T-helper 2 cell (primary cell): ENCODE results near the gene STK39.

Experiments
- DNase-seq, 5 experiments: peaks; one replicate each; pipeline versions ENCODE4 v3.0.0 to v3.0.0-alpha.2; 2012 to 2022

Gene STK39

DNA sequence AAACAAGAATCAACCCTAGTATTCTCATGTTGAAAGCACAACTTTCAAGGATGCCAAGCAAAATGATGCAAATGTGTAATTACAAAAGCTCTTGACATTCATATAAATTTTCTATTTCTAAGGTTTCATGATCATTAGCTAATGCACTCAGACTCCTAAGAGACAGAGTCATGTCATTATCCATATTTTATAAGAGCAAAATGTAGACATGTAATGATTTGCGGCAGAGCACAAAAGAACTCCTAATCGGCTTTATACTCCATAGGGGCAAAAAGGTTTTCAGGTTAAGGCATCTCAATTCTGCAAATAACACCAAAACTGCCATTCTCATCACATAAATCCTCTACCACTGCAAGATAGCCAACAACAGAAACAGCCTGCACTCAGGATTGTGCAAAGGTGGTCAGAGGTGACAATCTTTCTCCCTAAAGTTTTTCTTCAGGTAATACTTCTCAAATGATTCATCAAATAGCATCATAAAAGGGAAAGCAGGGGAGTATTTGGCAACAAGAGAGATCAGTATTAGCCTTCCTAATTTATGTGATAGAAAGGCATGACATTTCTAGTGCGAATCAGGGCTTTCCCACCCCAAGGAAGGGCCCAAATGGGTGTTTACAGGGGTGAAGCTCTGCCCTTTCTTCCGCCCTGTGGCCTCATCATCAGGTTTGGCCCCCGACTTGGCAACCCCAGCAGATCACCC lies 64.7 kb downstream of the STK39 start:
- no peak for DNase-seq

DNA sequence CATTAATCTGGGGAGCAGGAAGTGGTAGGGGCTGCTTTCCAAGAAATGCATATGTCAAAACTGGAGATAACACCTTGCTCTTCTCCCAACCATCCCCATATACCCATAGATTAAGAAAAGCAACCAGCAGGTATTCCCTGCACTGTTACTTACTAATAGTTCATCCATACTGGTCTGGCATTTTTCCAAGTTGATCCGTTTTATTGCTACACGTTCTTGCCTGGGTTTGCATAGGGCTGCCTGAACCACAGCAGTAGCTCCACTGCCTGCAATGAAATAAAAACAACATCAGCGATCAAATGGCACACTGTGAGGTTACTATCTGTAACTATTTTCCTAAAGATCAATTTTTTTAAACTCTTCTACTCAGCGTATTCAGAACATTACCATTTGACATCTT lies 65.6 kb downstream of the STK39 start:
- DNase-seq, result no peak

DNA sequence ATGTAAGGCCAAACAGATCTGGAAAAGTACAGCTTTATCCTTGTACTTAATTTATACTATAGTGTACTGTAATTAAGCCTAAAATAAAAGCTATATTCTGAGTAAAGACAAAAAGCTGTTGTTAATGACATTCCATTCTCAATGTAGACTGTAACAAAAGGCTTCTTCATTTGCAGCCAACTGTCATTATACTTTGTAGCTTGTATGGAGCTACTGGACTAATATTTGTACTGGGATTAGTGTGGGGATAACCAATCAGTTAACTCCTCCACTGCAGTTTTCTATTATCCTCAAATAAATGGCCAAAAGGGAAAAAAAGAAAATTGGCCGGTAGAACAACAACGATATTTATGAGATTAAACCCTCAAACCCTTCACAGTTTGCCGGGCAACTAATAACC lies 66.5 kb downstream of the STK39 start:
- DNase-seq, result no peak

DNA sequence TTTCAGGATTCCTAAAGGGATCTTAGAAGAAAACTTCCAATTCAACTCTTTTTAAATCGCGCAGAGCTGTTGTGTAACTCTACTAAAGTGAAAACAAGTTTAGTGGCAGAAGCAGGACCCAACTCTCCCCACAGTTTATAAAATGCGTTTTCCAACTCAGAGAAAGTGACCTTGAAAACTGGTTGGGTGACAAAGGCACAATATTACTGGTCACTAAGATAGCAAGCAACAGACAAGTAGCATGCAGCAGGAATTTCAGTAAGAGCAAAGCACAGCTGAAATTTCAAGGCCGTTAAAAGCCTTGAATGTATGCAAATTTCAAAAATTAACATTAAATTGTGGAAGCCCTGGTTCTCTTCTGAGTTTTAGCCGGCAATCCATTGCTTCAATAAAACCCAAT lies 66.9 kb downstream of the STK39 start:
- no peak for DNase-seq

DNA sequence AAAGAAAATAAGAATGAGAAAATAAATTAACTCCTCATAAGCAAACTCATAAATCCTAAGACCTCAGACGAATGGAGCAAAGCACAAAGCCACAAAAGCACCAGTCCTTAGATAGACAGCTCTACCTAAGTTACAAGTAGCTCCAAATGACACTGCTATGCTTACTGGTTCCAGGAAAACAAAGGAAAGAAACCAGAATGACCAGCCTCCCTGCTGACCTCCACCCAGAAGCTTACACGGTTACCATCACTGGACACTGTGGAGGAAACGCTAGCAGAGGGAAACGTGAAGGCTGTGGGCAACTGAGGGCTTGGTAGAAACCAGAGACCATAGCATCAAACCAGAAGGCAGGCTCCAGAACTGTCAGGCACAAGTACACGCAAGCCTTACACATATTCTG lies 67.8 kb downstream of the STK39 start:
- no peak for DNase-seq

DNA sequence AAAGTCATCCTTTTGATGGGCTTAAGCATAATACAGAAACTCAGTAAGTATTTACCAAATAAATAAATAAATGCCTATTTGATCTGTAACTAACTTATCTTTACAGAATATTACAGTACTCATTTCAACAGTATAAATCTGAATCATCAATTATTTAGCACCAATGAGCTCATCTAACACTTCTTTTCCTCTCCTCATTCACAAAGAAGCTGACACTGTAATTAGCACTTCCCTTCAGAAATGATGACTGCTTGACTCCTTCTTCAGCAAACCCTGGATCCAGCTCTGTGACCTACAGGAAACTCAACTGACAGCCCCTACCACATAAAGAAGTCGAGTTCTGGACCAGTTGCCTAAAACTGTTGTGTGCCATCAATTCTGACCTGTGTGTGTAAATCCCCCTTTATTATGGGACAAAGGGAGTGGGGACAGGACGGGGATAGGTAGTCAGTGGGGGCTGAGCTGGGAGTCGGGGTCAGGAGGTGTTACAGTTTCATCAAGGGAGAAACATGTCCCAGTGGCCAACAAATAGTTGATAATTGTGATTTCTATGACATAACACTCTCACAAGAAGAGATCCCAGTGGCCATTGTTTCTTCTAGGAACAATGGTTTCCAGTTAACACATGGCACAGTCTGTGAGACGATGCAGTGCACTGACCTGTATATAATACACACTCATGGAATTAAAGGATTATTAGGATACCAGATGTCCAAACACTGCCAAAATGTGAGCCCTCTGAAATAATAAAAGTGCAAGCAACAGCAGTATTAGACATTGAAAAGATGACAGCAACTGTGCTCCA lies 68.7 kb downstream of the STK39 start:
- peak in 1 of 5 experiments; percentile 52 for DNase-seq

DNA sequence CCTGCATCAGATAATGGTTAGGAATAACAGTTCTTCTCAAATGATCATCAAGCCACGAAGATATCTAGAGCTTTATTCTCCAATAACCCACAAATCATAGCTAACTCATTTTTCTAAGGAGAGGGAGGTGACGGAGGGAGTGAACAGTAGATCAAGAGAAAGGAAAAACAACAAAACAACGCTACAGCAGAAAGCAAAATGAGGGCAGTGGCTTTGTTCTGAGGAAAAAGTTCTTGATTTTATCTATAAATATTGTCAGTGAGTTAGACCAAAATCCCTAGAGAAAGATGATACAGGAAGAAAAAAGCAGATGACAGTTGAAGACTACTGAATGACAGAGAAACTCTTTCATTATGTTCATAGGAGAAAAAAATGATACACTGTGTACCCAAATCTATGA lies 71.0 kb downstream of the STK39 start:
- DNase-seq, result peak in 1 of 5 experiments; percentile 61

DNA sequence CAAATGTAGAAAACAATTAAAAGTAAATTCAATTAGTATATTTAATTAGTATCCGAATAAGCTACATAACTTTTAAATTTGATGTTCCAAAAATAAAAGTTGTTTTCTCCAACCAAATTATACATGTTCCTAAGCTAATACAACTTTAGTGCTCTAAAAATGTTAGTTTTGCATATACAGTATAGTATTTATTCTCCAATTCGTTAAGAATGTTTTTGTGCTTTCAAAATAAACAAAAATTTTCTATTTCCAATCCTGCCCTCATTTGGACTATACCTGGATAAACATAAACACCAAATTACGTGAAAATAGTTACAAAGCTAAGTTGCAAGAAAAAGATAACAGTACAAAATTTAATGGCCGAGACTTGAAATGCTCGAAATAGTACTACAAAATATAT lies 71.9 kb downstream of the STK39 start:
- DNase-seq, result no peak

DNA sequence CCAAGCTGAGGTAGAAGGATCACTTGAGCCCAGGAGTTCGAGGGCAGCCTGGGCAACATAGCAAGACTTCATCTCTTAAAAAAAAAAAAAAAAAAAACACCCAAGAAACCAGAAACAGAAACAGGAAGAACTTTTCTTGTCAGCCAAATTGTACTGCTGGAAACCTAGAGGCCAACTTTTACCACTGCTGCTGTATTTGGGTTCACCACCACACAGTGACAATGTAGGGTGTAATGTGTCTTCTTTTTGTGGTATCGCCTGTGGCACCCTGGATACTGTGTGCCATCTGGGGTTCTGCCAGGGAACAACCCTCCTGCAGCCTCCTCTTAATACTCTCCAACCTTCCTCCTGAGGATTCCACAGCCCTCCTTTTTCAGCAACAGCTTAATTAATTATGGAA lies 72.6 kb downstream of the STK39 start:
- peak in 2 of 5 experiments; percentile 46 to 92 for DNase-seq

DNA sequence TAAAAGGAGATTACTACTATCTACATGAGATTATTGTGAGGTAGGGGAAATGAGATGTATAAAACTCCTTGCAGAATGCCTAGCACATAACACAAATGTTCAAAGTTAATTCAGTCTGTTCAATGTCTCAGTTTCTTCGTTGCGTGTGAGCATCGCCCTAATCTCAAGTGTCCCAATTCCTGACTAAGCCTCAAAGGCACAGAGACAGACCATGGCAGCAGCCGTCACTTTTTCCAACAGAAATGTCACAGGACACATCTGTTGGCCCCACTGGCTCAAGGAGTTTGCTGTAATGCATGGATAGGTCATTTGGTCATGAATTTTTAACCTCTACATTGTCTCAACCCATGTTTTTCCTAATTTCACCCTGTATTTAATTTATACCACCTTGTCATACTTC lies 75.3 kb downstream of the STK39 start:
- DNase-seq, result no peak

DNA sequence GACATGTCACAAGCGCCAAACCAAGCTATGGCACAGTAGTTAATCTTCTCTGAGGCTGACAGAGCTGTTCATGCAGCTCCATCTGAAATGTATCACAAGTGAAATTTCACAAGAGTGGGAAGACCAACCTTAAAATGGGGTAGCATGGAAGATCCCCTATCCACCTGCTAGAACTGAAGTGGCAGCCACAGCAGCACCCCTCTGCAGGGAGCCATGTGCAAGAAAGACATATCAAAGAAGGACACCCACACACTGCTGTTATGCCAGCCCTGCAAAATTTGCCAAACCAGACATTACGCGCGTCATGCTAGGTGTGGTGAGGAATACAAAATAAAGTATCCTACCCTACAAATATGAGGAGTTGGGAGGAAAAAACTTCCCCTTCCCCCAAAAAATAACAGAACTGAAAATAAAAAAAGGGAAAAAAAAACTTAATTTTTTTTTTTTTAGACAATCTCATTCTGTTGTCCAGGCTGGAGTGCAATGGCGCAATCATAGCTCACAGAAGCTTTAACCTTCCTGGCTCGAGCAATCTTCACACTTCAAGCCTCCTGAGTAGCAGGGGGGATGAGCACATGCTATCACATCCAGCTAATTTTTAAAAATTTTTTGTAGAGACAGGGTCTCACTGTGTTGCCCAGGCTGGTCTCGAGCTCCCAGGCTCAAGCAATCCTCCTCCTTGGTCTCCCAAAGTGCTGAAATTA lies 76.2 kb downstream of the STK39 start:
- DNase-seq, result no peak

DNA sequence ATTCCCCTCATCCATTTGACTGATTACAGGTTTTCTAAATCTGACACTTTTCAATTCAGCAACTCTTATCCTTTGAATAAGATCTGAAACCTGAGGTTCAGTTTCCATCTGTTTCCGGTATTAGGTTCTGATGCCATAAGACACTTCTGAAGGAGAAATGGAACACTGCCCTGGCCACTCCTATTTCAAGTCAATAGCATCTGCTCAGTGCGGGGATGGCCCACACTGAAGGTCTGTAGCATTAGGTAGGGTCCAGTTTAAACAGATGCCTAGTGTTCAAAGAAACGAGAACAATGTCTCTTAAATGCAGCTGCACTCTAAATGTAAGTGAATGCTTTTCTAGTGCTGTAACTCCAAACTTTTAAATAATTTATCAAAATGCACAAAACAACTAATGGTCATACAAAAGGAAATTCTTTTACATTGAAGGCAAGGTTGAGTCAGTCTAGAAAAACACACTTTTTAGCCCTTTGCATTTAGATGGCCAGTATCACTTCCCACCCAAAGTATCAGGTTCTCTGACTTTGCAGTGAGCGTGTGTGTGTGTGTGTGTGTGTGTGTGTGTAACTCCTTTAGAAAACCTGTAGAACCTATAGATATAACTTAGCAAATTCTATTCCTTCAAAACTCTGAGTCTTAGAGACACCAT lies 78.2 kb downstream of the STK39 start:
- peak in 1 of 5 experiments; percentile 24 for DNase-seq

DNA sequence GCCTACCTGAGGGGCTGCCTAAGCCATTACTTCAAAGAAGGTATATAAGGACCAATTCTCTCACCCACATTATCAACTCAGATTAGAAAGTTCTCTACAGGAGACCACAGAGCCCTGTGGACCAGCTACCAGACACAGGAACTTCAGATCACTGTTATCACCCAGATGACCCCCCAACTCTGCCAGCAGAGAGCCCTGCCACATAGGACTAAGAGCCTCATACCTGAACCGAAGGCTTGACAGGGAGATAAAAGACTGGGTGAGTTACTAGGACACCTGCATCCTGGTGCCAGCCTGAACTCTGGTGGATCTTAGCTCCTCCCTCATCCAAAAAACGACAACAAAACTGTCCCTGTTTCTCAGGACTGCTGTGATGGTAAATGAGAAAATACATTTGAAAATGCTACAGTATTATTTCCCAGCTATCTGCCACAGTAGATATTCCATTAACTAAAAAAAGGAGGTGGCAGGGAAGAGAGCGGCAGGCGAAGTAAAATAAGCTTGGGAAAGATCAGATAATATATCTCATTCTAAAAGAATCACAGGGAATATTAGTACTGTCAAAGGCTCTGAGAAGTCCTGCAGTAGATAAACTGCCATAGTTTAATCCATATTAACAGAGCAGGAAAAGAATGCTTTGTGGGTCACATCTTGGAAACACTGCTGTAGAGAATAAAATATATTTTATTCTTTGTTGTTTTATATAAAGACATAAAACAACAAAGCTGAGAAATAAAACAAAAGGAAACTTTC lies 79.7 kb downstream of the STK39 start:
- no peak for DNase-seq

DNA sequence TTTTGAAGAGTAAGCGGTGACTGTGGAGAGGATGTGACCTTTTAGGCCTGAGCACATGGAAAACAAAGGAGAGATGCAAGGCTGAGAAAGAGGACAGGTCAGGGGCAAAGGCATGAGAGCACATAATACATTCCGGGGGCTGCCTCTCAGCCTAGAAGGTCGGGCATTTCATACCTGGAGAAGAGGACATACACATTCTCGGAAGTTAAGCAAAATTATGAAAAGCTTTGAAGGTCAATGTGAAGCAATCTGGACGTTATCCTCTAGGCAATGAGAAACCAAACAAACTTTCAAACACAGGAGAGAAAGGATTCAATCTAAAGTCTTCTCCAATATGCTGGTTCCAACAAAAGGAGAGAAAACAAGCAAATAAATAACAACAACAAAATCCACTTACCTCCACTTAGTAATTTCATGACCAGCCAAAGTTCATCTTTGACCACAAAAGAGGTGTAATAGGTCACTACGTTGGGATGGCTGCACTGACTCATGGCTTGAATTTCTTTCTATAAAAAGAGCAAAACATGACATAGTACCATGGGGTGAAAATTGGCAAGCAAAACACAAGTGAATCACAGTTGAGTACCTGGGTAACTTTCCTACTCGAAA lies 80.4 kb downstream of the STK39 start:
- DNase-seq, result peak in 1 of 5 experiments; percentile 33

DNA sequence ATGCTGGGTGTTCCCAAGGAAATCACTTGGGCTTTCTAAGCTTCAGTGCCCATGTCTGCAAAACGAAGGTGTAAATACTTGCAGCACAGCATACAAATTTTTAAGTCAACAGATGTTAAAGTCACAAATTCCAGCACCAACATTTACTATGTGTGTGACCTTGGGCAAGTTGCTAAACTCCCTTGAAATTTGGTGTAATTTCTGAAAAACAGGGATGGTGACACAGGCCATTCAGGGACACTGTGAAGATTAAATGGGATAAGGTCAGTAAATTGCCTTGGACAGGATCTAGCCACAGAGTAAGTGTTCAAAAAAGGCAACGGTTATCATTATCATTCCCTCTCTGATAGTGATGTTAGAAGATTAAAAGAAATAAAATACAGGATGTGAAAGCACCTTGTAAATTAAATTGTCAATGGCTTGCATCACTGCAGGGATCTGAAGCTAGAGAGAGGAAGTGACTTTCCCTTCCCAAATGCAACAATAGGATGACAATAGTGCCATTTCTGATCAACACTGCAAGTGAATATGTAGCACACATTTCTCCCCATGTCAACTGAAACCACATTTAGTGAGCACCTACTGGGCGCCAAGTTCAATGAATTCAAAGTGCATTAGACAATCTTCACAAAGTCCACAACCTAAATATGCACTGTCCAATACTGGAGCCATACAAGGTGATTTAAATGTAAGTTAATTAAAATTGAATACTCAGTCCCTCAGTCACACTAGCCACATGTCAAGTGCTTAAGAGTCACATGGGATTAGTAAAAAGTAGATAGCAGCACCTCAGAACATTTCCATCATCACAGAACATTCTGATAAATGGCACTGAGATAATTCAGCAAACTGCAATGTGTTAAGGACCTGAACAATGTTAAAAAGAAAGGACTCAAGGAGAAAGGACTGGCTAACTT lies 81.2 kb downstream of the STK39 start:
- no peak for DNase-seq

DNA sequence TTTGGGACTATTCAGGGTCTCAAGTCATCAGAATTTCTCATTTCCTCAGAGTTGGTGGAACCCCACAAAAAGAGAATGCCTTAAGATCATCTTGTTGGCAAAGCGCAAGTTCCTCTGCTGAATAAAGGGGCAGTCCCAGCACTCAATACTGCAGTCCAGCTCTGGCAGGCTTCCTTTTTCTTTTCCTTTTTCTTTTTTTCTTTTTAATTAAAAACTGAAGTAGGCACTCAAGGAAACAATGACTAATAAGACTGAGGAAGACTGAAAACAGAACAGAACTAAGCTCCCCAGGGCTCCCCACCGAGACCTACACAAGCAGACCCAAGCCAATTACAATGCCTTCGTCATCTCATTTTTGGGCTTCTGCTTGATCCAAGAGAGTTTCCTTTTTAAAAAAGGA lies 82.0 kb downstream of the STK39 start:
- no peak for DNase-seq

DNA sequence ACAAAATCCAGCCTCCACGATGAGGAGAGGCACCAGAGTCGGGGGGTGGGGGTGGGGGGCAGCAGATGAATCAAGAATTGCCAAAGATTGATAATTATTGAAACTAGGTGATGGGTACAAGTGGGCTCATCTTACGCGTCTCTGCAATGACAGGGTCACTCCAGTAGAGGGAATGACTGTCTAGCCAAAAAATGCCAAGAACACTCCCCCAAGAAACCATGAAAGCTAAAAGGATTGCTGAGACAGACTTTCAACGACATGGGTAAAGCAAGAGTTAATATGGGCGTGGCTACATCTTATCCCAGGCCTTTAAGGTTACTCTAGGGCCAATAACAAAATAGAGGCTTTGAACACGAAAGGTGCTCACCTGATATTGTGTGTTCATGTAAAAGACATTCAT lies 86.5 kb downstream of the STK39 start:
- peak in 1 of 5 experiments; percentile 61 for DNase-seq

DNA sequence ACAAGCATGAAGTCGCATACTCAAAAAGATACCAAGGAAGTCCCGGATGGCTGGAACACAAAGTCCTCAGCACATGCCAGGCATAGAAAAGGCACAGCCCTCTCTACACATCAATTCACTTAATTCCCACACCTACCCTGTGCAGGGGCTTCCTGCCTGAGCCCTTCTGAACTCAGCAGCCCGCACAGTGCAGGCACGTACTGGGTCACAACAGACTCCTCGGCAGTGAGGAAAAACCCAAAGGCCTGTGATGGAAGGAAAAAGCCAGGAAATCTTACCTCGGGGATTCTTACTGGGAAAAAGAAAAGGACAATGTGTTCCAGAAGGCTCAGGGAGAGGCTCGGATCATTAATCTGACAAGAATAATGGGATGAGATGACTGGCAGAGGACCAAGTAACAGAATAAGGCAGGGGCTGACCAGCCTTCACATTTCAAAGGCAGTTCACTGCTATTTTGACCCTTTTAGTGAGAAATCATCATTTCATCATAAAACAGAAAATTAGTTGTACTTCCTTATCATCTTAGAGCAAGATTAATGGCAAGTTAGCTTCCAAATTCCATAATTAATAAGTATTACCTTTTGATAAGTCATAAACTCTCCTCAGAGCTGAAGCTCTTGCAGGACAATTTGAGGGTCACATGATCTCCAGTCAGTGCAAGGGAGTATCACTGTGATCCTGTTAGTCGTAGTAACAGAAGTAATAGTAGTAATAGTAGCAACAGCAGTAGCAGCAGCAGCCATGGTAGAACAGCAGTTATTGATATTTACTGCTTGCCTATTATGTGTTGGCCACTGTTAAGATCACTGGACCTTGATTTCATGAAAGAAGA lies 87.4 kb downstream of the STK39 start:
- no peak for DNase-seq

DNA sequence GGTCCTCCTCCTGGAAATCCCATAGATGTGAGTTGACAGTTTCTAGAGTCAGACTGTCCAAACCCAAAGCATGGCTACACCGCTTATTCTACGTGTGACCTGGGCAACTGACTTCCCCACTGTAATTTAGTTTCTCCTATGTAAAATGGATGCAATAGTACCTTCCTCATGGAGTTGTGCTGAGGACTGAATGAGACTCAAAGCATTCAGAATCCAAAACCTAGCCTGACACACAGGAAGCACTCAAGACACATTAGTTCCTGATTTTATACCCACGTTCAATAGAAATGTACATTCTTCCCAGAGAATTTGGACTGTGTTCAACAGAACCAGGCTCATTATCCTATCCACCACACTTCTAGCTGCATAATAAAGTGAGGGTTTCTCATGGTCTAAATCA lies 88.8 kb downstream of the STK39 start:
- no peak for DNase-seq

DNA sequence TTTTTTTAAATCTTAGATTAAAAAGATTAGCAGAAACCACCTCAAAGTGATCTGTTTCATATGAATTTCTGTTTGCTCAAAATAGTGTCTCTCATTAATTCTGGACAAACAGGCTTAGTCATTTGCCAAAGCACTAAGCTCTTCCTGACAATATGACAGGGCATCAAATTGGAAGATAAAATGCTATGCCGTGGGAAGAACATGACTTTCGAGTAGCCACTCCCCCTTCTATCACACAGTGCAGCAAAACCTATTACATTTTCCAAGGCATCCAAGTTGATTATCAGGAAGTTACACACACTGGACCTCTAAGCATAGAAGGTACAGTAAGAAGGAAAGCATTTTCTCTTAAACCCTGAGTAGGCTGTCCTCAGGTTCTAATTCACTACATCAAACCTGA lies 89.5 kb downstream of the STK39 start:
- no peak for DNase-seq
